Neural cell (in vitro differentiated cells): Measurements from ENCODE around the gene TMEM272.

Experiments
- CTCF ChIP-seq: fragments of 450-650 bp; IDR thresholded peaks from 2 replicates; pipeline ENCODE4 v1.5.1; 2014; ENCODE audit warnings: antibody characterized with exemption, mild to moderate bottlenecking, moderate library complexity; ENCODE audit not compliant: poor library complexity, severe bottlenecking
- POLR2AphosphoS5 ChIP-seq: IDR thresholded peaks from 2 replicates; pipeline ENCODE4 v1.6.1; 2012
- TAF1 ChIP-seq: IDR thresholded peaks from 2 replicates; pipeline ENCODE4 v1.6.1; 2012; ENCODE audit warnings: low read depth

GRCh38 chr13:51826606-51827005 lies 18.4 kb downstream of the TMEM272 start:
- TF ChIP-seq CTCF, result no peak
- no peak for TF ChIP-seq POLR2AphosphoS5
- no peak for TF ChIP-seq TAF1
